Measurements from ENCODE around the gene PLEKHA4.
"Not testable (repeated sequence)": the region's sequence is repeated elsewhere in the genome, so short reads cannot be mapped to it uniquely, and the experiment has no call there.

Gene PLEKHA4

DNA sequence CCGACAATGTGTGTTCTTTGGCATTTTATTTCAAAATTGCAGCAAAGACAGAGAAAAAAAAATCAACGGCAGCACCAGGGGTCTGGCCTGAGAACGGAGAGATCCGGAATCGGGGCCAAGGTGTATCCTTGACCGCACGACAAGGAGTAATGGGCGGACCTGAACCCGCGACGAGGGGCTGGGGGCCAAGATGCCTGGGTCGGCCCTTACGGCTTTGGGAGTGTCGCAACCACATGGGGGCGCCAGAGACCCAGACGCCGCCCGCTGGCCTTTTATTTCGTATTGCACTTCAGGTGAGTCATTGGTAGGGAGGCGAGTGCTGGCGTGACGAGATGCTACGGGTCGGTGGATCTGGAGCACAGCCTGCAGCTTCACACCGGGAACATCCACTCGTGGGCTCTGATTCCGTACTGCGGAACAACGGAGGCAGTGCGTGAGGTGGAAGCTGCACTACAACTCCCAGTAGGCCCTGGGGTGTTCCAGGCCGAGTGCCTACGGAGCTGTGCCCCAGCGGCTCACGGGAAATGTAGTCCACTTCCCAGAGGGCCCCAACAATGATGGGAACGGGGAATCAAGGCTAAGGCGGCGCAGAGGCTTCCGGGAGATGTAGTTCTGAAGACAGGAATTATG lies 73.2 kb downstream of the PLEKHA4 start:
- peak; percentile 65 for DNase-seq

DNA sequence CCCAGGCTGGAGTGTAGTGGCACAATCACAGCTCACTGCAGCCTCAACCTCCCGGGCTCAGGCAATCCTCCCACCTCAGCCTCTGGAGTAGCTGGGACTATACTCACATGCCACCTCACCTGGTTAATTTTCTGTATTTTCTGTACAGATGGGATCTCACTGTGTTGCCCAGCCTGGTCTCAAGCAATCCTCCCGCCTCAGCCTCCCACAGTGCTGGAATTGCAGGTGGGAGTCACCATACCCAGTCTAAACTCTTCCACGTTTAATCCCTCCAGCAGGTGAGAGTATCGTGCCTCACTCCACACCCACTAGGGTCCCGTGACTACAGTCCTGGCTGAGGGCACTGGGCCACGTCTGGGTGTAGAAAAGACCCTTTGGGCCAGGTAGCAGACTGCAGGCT lies 74.1 kb downstream of the PLEKHA4 start:
- no peak for DNase-seq

DNA sequence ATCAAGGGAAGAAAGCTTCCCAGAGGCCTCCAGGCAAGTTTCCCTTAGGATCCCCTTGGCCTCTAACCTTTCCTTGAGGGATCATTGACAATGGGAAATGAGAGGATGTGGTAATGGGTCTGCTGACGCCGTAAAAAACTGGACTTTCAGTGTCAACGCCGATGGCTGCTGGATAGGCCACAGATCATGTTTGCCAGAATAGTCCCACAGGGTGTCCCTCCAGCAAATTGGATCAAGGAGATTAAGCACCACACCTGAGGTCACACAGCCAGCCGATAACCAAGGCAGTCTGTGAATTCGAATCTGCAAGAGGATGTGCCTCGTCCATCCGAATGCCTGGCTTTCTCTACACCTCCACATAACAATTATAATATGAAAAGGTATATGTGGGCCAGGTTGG lies 75.1 kb downstream of the PLEKHA4 start:
- no peak for DNase-seq

- not testable (repeated sequence) for DNase-seq
Observed at GRCh38 chr19:48787331-48787730, 81.1 kb downstream of the PLEKHA4 start.

All from 8988T (cell line).